RPMI7951 (cell line): ENCODE data around the gene OSGEPL1. TPM values are rescaled to one million over a fixed set of nuclear protein-coding genes. Genes with fewer than 3 reads are reported as not detected.
A peak's percentile ranks its signal among the peaks of the same experiment; 100 is the strongest.
"Not testable (repeated sequence)": the region's sequence is repeated elsewhere in the genome, so short reads cannot be mapped to it uniquely, and the experiment has no call there.

Source experiments
- DNase-seq: peaks from one replicate; pipeline ENCODE4 v3.0.0-alpha.2; 2012; ENCODE audit warnings: low read depth
- total RNA-seq: library from RNA; depleted of rRNA; stranded (reverse); fragments of >200 nt; shearing (Covaris generic); gene quantifications from 2 replicates; pipeline ENCODE4 v1.2.3, GENCODE V29; 2014; rRNA removed

Gene OSGEPL1
- total RNA-seq, 1 experiment from 2014 or later, result 27.6 TPM

- peak; percentile 39 for DNase-seq
Observed at GRCh38 chr2:189751080-189751658, 11.4 kb downstream of the OSGEPL1 start.

DNA sequence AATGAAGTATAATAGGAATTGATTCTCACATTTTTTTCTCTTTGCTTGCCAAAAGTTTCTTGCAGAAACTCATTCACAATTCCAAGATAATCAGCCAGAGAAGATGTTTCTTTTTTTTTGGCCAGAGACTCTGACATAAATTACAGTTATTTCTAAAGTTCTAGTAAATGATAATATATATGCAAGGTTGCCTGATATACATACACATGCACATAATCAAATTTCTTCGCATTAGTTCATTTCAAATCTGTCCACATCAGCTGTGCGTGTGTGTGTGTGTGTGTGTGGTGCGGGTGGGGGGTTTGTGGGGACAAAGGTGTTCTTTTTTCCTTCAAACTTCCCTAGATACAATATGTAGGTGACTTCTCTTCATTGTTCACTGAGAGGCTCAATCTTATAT, 33.2 kb downstream of the OSGEPL1 start:
- no peak for DNase-seq

DNA sequence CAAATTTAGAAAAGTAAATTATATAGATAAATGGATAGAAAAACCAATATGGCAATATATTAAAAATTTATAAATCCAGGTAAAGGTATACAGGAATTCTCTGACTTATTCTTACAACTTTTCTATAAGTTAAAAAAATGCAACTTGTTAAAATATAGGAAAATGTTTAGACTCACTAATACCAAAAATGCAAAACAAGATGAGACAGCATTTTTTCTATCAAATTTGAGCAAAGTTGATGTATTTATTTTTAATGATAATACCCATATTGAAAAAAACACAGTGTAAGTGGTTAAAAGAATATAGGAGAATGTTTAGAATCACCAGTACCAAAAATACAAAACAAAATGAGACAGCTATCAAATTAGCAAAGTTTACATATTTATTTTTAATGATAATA, 35.7 kb downstream of the OSGEPL1 start:
- DNase-seq, result no peak

DNA sequence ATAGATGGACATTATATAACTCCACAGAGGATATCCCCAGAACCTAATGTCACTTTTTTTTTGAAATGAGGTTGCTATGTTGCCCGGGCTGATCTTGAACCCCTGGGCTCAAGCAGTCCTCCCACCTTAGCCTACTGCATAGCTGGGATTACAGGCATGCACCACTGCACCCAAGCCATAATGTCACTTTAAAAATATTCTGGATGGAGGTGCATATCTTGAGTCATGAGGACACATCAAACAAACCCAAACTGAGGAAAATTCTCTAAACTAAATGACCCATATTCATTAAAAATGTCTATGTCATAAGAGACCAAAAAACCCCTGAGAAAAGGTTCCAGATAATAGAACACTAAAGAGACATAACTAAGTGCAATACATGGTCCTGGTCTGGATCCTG, 36.3 kb downstream of the OSGEPL1 start:
- no peak for DNase-seq

DNA sequence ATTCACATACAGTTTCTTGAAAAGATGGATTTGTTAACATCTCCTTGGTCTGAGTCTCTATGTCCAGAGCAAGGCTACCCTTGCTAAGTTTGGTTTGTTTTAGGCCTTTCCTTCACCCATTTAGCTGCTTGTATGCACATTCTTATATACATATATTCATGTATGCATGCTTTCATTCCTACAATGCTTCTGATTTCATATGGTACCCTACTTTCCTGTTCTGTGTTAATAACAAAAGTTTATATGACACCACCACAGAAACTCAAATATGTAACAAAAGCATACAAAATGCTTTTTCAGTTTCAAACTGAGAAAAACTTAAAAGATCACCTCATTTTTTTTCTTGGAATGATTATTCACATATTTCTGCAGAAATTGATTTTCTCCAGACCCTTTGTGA, 39.4 kb downstream of the OSGEPL1 start:
- no peak for DNase-seq

DNA sequence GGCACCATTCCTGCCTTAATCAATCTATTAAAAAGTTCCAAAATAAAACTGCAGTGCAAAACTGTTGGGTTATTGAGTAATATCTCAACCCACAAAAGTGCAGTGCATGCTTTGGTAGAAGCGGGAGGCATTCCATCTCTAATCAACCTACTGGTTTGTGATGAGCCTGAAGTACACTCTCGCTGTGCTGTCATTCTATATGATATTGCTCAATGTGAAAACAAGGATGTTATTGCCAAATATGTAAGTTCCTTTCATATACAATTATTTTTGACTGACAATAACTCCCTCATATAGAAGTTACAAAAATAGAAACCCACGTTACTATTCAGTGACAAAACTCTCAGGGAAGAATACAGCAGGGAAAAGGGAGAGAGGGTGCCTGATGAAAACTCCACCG, 43.0 kb downstream of the OSGEPL1 start:
- no peak for DNase-seq

GRCh38 chr2:189717593-189717992, 45.0 kb downstream of the OSGEPL1 start:
- DNase-seq, result not testable (repeated sequence)

GRCh38 chr2:189709501-189710221, 52.9 kb downstream of the OSGEPL1 start:
- no peak for DNase-seq

DNA sequence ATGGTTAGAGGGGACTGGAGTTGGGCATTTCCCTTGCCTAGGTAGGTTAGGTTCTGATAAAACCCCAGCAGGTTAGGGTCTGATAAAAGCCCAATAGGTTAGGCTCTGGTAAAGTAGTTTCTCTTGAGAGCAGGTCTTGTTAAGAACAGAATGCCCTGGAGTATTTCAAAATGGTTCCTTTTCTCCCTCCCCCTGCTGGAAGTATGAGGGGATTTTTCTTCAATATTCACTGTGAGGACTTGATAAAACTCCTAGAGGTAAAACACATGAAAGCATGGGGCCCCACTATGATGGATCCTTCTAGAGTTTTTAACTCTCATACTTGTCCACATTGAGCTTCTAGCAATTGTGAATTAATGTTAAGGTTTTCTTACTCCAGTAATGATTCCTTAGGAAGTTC, 60.5 kb downstream of the OSGEPL1 start:
- peak; percentile 10 for DNase-seq

DNA sequence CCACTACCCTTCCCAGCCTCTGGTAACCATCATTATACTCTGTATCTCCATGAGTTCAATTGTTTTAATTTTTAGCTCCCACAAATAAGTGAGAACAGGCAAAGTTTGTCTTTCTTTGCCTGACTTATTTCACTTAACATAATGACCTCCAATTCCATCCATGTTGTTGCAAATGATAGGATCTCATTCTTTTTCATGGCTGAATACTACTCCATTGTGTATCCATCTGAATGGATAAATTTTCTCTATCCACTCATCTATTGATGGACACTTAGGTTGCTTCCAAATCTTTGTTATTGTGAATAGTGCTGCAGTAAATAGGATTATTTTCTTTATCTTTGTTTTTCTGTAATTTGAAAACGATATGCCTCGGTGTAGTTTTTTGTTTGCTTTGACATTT, 61.9 kb downstream of the OSGEPL1 start:
- no peak for DNase-seq

DNA sequence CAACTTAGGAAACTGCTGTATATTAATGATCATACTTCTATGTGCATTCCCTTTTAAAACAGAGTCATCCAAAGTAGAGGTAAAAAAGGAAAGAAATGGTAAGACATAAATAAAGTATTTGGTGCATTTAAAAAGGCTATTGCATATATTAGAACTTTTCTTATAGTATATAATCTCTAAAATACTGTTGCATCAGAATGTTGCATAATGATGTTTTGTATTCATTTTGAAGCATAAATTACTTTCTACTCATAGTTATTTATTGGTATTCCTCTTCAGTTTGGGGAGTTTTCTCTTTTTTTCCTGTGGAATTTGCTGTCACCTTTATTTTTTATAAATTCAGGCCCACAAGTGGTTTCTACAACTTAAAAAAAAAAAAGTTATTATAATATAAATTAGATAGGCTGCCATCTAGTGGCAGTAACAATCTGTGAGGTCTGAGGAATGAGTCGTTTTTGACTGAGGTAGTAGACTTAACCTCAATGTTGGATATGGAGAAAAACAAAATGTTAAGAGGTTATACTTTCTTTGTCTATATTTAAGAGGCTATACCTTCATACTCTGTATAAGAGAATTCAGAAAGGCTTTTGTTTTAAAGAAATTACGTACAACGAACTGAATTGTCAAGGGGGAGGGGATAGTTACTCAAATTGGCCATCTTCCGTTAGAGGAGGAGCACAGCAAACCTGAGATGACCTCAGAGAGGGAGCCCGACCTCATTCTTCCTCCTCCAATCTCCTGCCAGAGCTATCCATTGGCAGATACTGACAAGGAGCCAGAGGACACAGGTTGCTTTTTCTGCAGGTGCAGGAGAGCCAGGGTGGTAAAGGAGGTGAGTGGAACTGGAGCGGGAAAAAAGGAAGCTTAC, 64.3 kb downstream of the OSGEPL1 start:
- peak; percentile 57 for DNase-seq

Other genes with a start within 250 kb of the OSGEPL1 start
- gene SLC40A1, start 182.0 kb downstream of the OSGEPL1 start, total RNA-seq, result under 0.01 TPM in 1 of 2 replicates, not detected in the other
- gene ASNSD1, start 101.3 kb downstream of the OSGEPL1 start, total RNA-seq, result 74.8 and 81.6 TPM in 2 replicates
- gene ANKAR, start 88.1 kb downstream of the OSGEPL1 start, total RNA-seq, result 3.8 and 5.6 TPM in 2 replicates
- 75.7 and 84.3 TPM in 2 replicates for gene ORMDL1, start 21.5 kb upstream of the OSGEPL1 start, total RNA-seq
- gene PMS1, start 21.7 kb upstream of the OSGEPL1 start, total RNA-seq, result 27.3 and 30.3 TPM in 2 replicates